CD4-positive, alpha-beta T cell treated with Interleukin-21 for 1 hour (primary cell): ENCODE data around the gene DNASE1L1.
"Not testable (repeated sequence)": the region's sequence is repeated elsewhere in the genome, so short reads cannot be mapped to it uniquely, and the experiment has no call there.

Experiments used
- DNase-seq: peaks from one replicate; pipeline ENCODE4 v3.0.0-alpha.2; 2020

Gene DNASE1L1

GRCh38 chrX:154403192-154403591 lies 5.9 kb downstream of the DNASE1L1 start:
- no peak for DNase-seq

- DNase-seq = no peak
These were observed 6.4 kb downstream of the DNASE1L1 start for GRCh38 chrX:154402622-154403127.

- no peak for DNase-seq
These were observed 7.0 kb downstream of the DNASE1L1 start for GRCh38 chrX:154401918-154402621.

- no peak for DNase-seq
These were observed 7.8 kb downstream of the DNASE1L1 start for GRCh38 chrX:154401045-154401799.

GRCh38 chrX:154400369-154400817 lies 8.7 kb downstream of the DNASE1L1 start:
- not testable (repeated sequence) for DNase-seq

GRCh38 chrX:154399527-154400368 lies 9.3 kb downstream of the DNASE1L1 start:
- DNase-seq = peak; percentile 54

- DNase-seq = peak; percentile 87
These were observed 10.2 kb downstream of the DNASE1L1 start for GRCh38 chrX:154398668-154399526.

- DNase-seq = peak; percentile 95
These were observed 11.0 kb downstream of the DNASE1L1 start, which contains the start of gene RPL10 for GRCh38 chrX:154397888-154398667. Gene RPL10 (plus strand): TSS chrX:154398377. CDS start chrX:154398520, 143 bp downstream.

- DNase-seq = peak; percentile 65
These were observed 11.8 kb downstream of the DNASE1L1 start for GRCh38 chrX:154396973-154397887.

GRCh38 chrX:154396363-154396762 lies 12.7 kb downstream of the DNASE1L1 start:
- DNase-seq = not testable (repeated sequence)

GRCh38 chrX:154389812-154390747 lies 19.0 kb downstream of the DNASE1L1 start:
- peak; percentile 49 for DNase-seq

GRCh38 chrX:154388649-154389048 lies 20.4 kb downstream of the DNASE1L1 start:
- DNase-seq = not testable (repeated sequence)

- not testable (repeated sequence) for DNase-seq
These were observed 21.0 kb downstream of the DNASE1L1 start for GRCh38 chrX:154388094-154388493.

- DNase-seq = no peak
These were observed 24.7 kb downstream of the DNASE1L1 start for GRCh38 chrX:154384284-154384892.

GRCh38 chrX:154383359-154384283 lies 25.4 kb downstream of the DNASE1L1 start:
- no peak for DNase-seq

GRCh38 chrX:154382483-154383069 lies 26.5 kb downstream of the DNASE1L1 start:
- no peak for DNase-seq

GRCh38 chrX:154381271-154381670 lies 27.8 kb downstream of the DNASE1L1 start:
- no peak for DNase-seq
